D341Med (cell line): ENCODE data around the gene ACP7.
"Not testable (repeated sequence)": the region's sequence is repeated elsewhere in the genome, so short reads cannot be mapped to it uniquely, and the experiment has no call there.

Experiments
- DNase-seq: peaks from one replicate; pipeline ENCODE4 v3.0.0; 2012; ENCODE audit warnings: low spot score

Gene ACP7, protein sequence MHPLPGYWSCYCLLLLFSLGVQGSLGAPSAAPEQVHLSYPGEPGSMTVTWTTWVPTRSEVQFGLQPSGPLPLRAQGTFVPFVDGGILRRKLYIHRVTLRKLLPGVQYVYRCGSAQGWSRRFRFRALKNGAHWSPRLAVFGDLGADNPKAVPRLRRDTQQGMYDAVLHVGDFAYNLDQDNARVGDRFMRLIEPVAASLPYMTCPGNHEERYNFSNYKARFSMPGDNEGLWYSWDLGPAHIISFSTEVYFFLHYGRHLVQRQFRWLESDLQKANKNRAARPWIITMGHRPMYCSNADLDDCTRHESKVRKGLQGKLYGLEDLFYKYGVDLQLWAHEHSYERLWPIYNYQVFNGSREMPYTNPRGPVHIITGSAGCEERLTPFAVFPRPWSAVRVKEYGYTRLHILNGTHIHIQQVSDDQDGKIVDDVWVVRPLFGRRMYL

DNA sequence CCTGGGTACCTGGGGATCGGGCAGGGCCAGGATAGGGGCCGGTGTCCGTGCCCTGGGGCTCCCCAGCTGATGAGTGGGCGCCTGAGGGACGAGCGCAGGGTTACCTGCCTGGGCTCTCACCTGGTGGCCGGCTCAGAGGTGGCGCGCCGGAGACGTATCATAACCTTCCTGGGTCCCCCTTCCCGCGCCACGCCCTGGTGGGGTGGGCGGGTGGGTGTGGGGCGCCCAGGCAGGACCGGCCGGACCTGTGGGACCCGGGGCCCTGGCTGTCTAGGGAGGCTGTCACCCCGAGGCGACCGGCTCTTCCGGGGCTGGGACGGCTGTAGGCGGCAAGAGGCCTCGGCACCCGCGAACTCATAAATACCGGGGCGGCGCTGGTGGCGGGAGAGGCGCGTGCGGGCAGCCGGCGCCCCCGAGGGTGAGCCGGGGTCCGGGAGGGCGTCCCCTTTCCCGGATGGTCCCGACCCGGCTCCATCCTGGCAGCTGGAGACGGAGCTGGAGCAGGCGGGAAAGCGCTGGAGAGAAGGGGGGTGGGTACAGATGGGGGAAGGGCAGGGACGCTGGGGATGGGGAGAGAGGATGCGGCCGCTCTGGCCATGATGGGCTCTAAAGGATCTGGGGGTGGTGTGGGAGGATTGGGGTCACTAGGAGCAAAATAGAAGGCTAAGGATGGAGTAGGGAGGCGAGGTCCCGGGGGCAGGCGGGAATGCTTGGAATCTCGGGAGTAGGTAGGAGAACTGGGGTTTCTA, at the start of gene ACP7:
ACP7 (plus strand) TSS at position 386 of the 749 bp plus-strand sequence. CDS start 902 bp downstream, outside the sequence.
- peak; percentile 43 for DNase-seq

DNA sequence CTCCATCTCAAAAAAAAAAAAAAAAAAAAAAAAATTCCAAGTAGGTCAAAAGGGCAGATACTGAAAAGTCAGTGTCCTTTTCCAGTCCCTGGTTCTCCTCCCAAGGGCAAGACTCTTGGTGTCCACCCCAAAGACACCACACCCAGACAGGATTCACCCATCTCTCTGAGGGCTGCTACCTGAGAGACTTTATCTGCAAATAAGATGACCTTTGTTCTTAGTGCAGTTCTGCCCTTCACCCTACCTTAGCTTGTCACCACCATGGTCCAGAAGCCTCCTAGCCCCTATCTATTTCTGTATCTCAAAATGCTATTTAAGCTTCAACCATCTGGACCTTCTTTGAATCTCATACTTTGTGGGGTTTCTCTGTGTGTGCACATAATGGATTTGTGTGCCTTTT, 47.6 kb upstream of the ACP7 start:
- DNase-seq = no peak

DNA sequence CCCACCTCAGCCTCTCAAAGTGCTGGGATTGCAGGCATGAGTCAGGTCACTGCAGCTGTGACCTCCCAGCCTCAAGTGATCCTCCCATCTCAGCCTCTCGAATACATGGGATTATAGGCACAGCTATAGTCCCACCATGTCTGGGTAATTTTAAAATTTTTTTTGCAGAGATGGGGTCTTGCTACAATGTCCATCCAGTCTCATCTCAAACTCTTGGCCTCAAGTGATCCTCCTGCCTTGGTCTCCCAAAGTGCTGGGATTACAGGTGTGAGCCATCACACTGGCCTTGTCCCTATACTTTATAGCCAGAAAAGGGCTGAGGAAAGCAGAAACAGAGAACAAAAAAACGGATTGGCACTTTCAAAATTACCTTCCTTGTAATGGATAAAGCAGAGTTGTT, 47.0 kb upstream of the ACP7 start:
- DNase-seq = no peak

GRCh38 chr19:39038098-39038497, 46.1 kb upstream of the ACP7 start:
- DNase-seq = peak; percentile 84

GRCh38 chr19:39045506-39045905, 38.7 kb upstream of the ACP7 start:
- DNase-seq = no peak

DNA sequence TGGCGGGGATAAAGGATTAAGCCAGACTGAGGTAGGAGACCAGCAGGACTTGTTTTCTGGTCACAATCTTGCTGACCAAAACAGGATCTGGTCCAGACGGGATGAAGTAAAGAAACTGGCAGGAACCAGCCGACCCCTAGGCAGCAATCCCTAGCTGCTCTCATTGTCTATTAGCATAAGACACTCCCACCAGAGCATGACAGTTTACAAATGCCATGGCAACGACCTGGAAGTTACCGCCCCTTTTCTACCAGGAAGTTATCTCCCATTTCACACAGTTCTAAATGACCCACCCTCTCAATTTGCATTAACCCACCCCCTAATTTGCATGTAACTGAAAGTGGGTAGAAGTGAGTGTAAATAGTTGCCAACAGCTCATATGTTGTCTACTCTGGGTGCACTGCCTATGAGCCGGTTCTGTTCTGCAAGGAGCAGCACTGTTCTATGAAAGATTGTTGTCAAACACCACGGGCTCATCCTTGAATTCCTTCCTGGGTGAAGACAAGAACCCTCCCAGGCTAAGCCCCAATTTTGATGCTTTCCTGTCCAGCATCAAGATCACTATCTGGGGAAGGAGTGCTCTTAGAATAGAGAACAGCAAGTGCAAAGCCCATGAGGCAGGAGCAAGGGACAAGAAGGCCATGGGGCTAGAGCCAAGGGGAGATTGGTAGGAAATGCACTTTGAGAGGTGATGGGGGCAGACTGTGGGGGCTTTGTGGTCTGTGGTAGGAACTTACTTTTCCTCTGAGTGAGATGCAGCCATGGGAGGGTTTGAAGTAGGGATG, 37.9 kb upstream of the ACP7 start:
- DNase-seq = no peak

- no peak for DNase-seq
These were observed 37.1 kb upstream of the ACP7 start for GRCh38 chr19:39047073-39047472.

DNA sequence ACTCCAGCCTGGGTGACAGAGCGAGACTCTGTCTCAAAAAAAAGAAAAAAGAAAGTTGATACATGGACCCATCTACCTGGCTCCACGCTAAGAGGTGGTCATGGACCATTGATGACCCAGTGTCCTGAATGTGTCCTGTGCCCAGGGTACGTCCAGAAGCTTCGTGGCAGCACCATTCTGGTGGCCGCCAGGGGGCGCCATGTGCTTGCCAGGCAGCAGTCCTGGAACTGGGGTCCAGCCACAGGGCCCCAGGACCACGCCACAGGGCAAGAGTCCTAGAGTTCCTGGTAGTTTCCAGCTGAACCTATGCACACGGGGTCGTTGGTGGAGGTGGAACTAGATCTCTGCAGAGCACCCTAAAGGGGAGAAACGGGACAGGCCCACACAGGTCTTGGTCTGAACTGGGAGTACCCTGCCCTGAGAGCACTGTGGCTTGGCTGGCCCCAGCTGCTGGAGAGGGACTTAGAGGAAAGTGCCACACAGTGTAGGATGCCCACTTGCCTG, 31.9 kb upstream of the ACP7 start:
- DNase-seq = peak; percentile 77

- DNase-seq = no peak
These were observed 31.3 kb upstream of the ACP7 start for GRCh38 chr19:39052846-39053245.

GRCh38 chr19:39053276-39054090, 30.7 kb upstream of the ACP7 start:
- no peak for DNase-seq

- no peak for DNase-seq
These were observed 30.1 kb upstream of the ACP7 start for GRCh38 chr19:39054091-39054470.

- no peak for DNase-seq
These were observed 26.6 kb upstream of the ACP7 start for GRCh38 chr19:39057615-39058014.

DNA sequence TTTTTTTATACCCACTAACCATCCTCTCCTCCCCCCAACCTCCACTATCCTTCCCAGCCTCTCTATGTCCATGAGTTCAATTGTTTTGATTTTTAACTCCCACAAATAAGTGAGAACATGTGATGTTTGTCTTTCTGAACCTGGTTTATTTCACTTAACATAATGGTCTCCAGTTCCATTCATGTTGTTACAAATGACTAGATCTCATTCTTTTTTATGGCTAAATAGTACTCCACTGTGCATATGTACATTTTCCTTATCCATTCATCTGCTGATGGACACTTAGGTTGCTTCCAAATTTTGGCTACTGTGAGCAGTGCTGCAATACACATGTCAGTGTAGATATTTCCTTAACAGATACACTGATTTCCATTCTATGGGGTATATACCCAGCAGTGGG, 24.9 kb upstream of the ACP7 start:
- no peak for DNase-seq

GRCh38 chr19:39060171-39060570, 24.0 kb upstream of the ACP7 start:
- no peak for DNase-seq

GRCh38 chr19:39064405-39064804, 19.8 kb upstream of the ACP7 start:
- no peak for DNase-seq

- no peak for DNase-seq
These were observed 18.2 kb upstream of the ACP7 start for GRCh38 chr19:39065928-39066327.

DNA sequence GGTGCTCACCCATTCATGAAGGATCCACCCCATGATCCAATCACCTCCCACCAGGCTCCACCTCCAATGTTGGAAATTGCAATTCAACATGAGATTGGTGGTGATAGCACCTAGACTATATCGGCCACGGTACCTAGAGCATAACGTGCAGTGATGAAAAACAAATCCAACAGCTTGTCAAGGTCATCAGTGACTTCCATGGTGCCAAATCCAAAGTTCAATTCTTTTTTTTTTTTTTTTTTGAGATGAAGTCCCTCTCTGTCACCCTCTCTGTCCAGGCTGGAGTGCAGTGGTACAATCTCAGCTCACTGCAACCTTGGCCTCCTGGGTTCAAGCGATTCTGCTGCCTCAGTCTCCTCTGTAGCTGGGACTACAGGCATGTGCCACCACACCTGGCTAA, 17.1 kb upstream of the ACP7 start:
- DNase-seq = no peak

GRCh38 chr19:39068259-39068658, 15.9 kb upstream of the ACP7 start:
- DNase-seq = not testable (repeated sequence)

DNA sequence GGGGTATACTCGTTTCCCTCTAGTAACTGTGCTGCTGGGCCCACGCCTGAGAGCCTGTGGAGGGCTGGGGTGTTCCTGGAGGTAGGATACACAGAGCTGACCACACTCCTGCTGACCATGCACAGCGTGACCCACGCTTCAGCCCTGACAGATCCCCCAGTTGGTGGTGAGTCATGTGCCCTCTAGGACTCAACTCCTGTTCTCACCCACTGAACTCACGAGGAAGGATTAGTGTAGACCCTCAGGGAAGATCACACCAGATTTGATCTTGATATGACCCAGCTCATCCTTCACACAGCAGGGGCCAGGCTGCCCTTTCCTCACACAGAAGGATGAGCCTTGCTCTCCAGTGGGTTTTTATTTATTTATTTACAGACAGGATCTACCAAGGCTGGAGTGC, 13.3 kb upstream of the ACP7 start:
- no peak for DNase-seq

GRCh38 chr19:39074205-39074692, 9.9 kb upstream of the ACP7 start:
- peak; percentile 8 for DNase-seq

DNA sequence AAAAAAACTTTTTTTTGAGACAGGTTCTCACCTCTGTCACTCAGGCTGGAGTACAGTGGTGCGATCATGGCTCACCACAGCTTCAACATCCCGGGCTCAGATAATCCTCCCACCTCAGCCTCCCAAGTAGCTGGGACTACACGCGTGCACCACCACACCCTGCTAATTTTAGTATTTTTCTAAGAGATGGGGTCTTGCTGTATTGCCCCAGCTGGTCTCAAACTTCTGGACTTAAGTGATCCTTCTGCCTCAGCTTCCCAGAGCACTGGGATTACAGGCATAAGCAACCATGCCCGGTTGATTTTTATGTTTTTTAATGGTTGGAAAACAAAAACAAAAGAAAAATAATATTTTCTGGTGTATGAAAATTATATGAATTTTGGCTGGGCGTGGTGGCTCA, 9.2 kb upstream of the ACP7 start:
- DNase-seq = no peak
